ENCODE results near the gene KIF16B.

Gene KIF16B

DNA sequence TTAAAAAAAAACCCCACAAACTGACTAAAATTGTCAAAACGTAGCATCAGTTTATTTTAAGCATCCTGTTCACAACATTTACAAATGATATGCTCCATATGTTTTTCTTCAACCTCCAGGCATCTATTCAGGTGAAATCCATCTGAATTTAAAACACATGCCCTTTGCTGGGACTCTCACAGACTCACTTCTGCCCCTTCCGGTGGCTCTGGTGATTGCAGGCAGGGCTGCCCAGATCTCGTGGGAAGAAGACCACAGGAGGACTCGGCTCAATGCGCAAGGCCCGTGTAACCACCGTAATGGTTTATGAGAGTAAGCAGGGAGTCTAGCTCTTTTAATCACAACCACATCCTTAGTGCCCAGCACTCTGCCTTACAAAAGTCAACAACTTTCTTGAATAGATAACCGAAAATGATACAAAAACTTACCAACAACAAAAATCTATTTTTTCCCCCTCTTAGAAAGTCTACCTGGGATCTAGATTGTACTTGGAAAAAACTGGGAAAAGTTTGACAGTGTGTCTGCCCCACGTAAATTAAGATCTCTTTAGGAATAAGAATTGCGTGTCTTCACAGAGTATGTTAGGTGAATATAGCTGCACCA is 139.1 kb downstream of the KIF16B start:
- peak; percentile 30 for DNase-seq (ENCODE audit: low read depth)

DNA sequence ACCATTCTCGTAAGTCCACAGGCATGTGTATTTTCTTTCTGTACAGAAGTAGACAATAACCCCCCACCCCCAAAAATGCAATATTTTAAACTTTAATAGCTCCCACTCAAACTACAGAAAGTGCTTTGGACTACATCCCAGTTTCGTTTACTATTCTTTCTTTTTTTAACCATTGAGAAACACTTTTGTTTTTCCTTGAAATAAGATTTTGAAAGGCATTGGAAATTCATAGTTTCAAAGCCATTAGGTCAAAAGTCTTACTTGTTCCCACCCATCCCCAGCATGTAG is 140.0 kb downstream of the KIF16B start:
- DNase-seq (ENCODE audit: low read depth), result no peak

DNA sequence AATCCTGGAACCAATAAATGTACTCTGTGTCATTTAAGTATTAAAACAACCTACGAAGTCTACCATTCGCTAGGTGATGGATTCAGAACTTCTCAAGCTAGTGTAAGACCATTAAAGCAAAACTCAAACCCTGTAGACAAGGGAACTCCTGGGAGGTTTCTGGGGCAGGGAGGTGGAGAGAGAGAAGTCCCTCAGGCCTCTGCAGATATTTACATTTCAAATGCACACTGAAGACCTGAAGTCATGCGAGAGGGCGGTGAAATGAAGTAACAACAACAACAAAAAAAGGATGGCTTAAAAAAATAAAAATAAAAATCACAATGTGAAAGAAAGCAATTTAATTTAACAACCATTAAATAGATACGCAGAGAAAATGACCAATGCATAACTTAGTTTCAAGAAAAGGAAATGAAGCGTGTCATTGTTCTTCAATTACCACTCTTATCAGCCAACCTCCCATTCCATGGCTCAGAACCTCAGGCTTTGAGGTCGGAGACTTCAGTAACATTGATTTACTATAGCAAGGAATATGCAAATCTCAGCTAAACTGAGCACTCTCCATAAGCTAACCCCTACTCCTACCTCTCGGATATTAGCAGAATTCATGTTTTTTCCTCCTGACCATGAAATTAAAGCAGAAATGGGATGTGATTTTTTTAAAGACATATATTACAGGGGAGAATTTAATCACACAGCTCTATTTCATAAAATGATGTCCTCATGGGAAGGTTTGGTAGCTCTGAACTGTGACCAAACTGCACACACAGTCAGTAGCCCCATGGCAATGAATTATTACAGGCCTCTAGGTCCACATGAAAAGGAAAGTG is 140.6 kb downstream of the KIF16B start:
- no peak for DNase-seq (ENCODE audit: low read depth)

GRCh38 chr20:16428112-16428511 is 145.1 kb downstream of the KIF16B start:
- DNase-seq (ENCODE audit: low read depth), result no peak

DNA sequence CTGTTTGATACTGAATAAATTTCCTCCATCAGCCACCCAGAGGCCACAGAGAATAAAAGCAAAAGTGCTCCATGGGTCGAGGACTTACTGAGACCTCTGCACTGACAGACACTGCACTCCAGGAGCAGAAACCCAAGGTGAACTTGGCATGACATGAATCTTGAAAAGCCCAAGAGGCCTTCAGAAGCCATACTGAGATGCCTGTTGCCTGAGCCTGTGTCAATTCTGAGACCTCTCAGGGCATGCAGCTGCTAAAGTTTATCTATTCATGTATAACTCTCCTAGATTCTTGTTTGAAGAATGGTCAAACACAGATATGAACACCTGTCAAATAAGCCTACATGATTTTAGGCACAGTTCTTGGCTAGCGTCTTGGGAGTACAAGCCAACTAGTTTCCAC is 145.7 kb downstream of the KIF16B start:
- DNase-seq (ENCODE audit: low read depth), result no peak

- no peak for DNase-seq (ENCODE audit: low read depth)
Measured at GRCh38 chr20:16424780-16425179, 148.5 kb downstream of the KIF16B start.

DNA sequence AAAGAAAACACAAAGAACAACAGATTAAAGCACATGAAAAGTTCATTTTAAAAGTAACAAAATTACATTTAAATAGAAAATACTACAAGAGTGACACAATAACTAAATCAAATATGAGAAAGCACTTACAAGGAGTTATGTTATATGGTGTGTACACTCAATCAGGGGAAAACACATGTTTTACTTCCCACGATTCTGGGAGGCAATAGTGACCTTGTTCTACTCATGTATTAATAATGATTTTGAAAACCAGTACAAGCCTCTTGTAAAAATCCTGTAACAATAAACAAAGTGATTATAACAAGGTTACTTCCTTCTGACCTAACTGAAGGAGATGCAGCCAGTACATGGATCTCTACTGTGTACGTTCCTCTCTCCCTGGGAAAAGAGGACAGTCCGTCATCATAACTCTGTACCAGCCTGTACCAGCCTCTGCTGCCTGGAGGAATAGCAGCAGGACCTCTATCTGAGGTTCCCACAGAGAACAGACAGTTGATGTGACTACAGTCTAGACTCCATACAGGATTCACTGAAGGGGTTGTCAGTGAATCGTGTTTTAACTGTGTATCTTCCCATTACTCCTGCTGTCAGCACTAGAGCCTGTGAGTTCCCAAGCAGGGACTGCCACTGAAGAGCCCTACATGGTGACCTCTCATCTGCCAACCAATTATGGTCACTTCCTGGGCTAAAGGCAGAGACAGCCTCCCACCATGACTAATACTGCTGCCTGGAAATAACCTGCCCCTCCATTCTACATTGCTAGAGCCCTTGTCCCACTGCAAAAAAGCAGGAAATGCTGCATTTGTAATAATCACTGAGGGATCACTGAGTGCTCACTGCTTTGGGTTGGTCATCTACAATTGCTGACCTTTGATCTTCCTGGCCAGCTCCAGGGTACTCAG is 149.7 kb downstream of the KIF16B start:
- DNase-seq (ENCODE audit: low read depth), result no peak

- DNase-seq (ENCODE audit: low read depth), result no peak
Measured at GRCh38 chr20:16419138-16419715, 154.0 kb downstream of the KIF16B start.

DNA sequence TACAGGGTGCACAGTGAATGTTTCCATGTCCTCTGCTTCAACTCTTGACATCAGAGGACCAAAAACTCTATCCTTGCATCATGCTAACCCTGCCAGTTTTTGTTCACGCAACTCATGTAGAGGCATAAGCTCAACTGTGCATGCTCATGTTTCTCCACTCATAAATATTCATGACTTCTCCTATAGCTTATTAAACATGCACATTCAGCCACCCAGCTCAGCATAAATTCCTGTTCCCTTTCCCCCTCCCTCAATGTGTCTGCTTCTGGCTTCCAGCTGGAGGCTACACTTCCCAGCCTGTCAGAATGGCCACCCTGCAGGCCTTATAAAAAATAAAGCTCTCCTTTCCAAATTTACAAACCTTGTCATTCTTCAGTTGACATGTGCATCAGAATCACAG is 154.6 kb downstream of the KIF16B start:
- no peak for DNase-seq (ENCODE audit: low read depth)

GRCh38 chr20:16417001-16417400 is 156.2 kb downstream of the KIF16B start:
- no peak for DNase-seq (ENCODE audit: low read depth)

- no peak for DNase-seq (ENCODE audit: low read depth)
Measured at GRCh38 chr20:16415071-16416053, 157.9 kb downstream of the KIF16B start.

DNA sequence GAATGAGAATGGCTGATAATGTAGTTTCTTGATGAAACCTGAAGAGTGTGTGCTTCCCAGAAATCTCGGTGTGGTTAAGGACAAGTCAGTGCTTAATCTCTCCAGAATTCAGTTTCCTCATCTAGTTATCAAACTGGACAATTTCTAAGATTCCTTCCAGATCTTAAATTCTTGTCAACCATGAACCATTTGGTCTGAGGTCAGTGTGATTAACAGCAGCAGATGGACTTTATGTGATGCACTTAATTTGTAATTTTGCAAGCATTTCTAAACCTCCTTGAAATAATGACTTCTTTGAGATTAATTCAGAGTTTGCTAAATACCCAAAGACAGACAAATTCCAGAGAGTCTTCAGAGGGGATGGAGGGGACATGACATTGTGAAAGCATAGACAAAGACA is 160.3 kb downstream of the KIF16B start:
- no peak for DNase-seq (ENCODE audit: low read depth)

GRCh38 chr20:16411361-16411760 is 161.9 kb downstream of the KIF16B start:
- no peak for DNase-seq (ENCODE audit: low read depth)

- DNase-seq (ENCODE audit: low read depth), result no peak
Measured at GRCh38 chr20:16410626-16411025, 162.6 kb downstream of the KIF16B start.

- DNase-seq (ENCODE audit: low read depth), result no peak
Measured at GRCh38 chr20:16408981-16409380, 164.3 kb downstream of the KIF16B start.

GRCh38 chr20:16407251-16408067 is 165.8 kb downstream of the KIF16B start:
- no peak for DNase-seq (ENCODE audit: low read depth)

DNA sequence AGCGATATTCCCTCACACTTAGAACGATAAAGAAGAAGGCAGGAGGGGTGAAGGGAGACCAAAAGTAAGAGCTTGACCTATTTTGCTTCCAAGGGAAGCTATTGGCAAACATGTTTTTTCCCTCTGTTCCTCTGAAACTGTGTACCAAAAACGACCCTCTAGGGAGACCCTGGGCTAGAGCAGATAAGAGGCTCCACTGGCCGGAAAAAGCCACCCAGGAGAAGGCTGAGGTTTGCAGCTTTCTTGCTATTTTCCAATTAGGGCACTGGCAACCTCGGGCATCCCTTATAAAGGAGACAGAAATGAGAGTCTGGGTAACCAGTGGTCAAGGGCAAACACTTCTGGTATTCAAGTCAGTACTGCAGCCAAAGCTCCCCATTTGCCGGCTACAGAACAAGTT is 168.0 kb downstream of the KIF16B start:
- DNase-seq (ENCODE audit: low read depth), result no peak

- DNase-seq (ENCODE audit: low read depth), result no peak
Measured at GRCh38 chr20:16404640-16405039, 168.6 kb downstream of the KIF16B start.

DNA sequence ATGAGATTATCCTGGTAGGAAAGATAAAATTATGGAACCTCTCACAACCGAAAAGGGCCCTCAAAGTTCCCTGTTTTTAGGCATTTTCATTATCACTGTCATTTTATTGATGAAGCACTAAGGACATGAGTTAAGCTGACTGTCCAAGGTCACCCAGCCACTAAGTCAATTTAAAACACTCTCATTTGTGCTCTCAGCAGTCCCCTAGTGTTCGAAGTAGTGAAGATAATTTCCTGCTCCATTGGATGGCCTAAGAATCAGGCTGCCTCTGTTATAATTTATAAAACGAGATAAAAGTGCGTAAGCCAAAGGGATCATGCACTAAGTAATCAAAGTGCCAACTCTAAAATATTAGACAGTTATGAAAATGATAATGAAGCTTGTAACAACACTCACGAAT is 169.1 kb downstream of the KIF16B start:
- DNase-seq (ENCODE audit: low read depth), result no peak

GRCh38 chr20:16400234-16400633 is 173.0 kb downstream of the KIF16B start:
- no peak for DNase-seq (ENCODE audit: low read depth)

DNA sequence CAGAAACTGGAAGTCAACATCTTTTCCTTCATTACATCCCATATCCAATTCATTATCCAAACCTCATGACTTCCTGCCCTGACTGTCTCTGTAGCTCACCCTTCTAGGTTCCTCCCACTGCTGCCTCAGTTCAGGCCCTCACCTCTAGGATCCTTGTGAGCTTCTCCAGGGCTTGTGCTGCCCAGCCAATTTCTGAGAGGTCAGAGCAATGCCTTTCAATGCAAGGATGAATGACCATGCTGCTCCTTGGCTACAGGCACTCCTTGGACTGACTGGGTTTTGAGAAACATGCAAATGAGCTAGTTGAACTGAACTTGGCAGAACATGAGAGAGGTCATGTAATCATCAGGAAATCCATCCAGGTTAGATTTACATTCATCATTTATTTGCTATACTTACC is 173.4 kb downstream of the KIF16B start:
- DNase-seq (ENCODE audit: low read depth), result no peak

Measured in stimulated activated CD8-positive, alpha-beta memory T cell treated with anti-CD3 and anti-CD28 coated beads, Interleukin-4, amount 100 ng/mL, for 24 hours (primary cell).